Upper lobe of right lung (tissue), 1 donor: Measurements from ENCODE around the gene PLXNA1. TPM values are rescaled to one million over a fixed set of nuclear protein-coding genes. Genes with fewer than 3 reads are reported as not detected.

Experiments
- ATAC-seq: fragments of 200-7000 bp; cut with Tn5 transposase; one replicate; pipeline ENCODE4 v1.9.1; 2020; ENCODE audit warnings: mild to moderate bottlenecking, moderate library complexity
- DNase-seq: peaks from one replicate; pipeline ENCODE4 v3.0.0-alpha.2; 2020
- H3K27ac ChIP-seq: fragments of 200-600 bp; one replicate; pipeline ENCODE4 v1.8.0; 2022
- H3K27me3 ChIP-seq: fragments of 200-600 bp; one replicate; pipeline ENCODE4 v1.8.0; 2022; ENCODE audit warnings: mild to moderate bottlenecking
- H3K36me3 ChIP-seq: fragments of 200-600 bp; one replicate; pipeline ENCODE4 v1.8.0; 2022
- H3K4me1 ChIP-seq: fragments of 200-600 bp; one replicate; pipeline ENCODE4 v1.8.0; 2022
- H3K4me3 ChIP-seq: fragments of 200-600 bp; one replicate; pipeline ENCODE4 v1.8.0; 2022; ENCODE audit warnings: mild to moderate bottlenecking
- H3K9me3 ChIP-seq: fragments of 200-600 bp; one replicate; pipeline ENCODE4 v1.8.0; 2022
- intact Hi-C: fragments of 100-400 bp; cut with DNase I; formaldehyde crosslinking; loops from one replicate; pipeline ENCODE4 v1.11.0; 2022
- long read RNA-seq: library from polyadenylated mRNA; unstranded; transcript quantifications from one replicate; pipeline ENCODE4 v2.0.0, GENCODE V29; 2021
- total RNA-seq: library from RNA; stranded (reverse); fragmentation: NEBNext Ultra II Directional; extraction: Animal tissue kit (Norgen Biotek cat#: 25700); gene quantifications from one replicate; pipeline ENCODE4 v1.2.1, GENCODE V29; 2021
- TF ChIP-seq, protein P1 (sequence below): fragments of 200-600 bp; IDR thresholded peaks from one replicate; pipeline ENCODE4 v1.8.0; 2022; ENCODE audit warnings: antibody characterized with exemption
- donor health status: DM: no; HTN: yes; CAD: no; lungs with severe emphysema.

The PLXNA1 gene
- total RNA-seq = 53.5 TPM
- long read RNA-seq, full-length matches to known transcripts = 3 of 117 reads
- long read RNA-seq, partial matches to known transcripts = 98 of 117 reads
- long read RNA-seq, other reads (novel, unspliced or antisense) = 16 of 117 reads

DNA sequence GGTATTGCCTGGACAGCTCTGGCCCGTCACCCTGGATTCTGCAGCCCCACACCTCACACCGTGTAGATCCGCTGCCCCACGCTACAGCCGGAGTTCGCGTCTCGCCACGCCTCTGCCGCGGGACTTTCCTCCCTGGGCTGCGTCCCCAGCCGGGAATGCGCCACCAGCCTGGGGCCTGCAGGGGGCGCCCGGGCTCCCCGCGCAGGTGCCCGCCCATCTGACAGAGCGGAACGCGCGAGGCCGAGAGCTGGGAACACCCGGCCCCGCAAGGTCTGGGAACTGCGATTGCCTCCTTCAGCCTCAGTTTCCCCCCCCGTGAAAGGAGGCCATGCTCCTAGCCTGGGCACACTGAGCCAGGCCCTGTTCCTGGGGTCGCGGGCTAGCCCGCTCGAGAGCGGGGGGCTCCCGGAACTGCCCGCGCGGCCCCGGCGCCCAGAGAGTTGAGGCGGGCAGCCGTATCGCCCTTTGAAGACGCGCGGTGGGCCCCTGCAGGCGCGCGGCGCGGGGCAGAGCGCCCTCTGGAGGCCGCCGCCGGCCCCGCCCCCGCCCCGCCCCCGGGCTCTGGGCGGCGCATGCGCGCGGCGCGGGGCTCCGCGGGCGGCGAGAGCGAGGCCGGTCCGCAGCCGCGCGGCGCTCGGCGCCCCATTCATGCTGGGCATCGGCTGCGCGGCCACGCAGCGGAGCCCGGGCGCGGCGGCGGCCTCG, at the start of gene PLXNA1:
PLXNA1 (plus strand) TSS at position 645 of the 705 bp plus-strand sequence. CDS start 5,479 bp downstream, outside the sequence.
- peak; percentile 92 for DNase-seq
- no peaks in the 10 kb centered on the region for H3K9me3 ChIP-seq
- H3K36me3 ChIP-seq = no peaks in the 10 kb centered on the region
- TF ChIP-seq, protein P1, sequence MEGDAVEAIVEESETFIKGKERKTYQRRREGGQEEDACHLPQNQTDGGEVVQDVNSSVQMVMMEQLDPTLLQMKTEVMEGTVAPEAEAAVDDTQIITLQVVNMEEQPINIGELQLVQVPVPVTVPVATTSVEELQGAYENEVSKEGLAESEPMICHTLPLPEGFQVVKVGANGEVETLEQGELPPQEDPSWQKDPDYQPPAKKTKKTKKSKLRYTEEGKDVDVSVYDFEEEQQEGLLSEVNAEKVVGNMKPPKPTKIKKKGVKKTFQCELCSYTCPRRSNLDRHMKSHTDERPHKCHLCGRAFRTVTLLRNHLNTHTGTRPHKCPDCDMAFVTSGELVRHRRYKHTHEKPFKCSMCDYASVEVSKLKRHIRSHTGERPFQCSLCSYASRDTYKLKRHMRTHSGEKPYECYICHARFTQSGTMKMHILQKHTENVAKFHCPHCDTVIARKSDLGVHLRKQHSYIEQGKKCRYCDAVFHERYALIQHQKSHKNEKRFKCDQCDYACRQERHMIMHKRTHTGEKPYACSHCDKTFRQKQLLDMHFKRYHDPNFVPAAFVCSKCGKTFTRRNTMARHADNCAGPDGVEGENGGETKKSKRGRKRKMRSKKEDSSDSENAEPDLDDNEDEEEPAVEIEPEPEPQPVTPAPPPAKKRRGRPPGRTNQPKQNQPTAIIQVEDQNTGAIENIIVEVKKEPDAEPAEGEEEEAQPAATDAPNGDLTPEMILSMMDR = peak; percentile 96
- peak; percentile 93 for ATAC-seq
- peaks cover 7% of the 10 kb centered on the region for H3K4me1 ChIP-seq
- H3K27ac ChIP-seq = peak within 1 kb of the TSS; percentile 81
- H3K27me3 ChIP-seq = no peaks in the 10 kb centered on the region
- intact Hi-C loops = loop anchor here (10.0 kb wide), 1 partner anchor 228 kb away; no protein-coding TSS in a partner anchor
- H3K4me3 ChIP-seq = peak within 1 kb of the TSS; percentile 77

DNA sequence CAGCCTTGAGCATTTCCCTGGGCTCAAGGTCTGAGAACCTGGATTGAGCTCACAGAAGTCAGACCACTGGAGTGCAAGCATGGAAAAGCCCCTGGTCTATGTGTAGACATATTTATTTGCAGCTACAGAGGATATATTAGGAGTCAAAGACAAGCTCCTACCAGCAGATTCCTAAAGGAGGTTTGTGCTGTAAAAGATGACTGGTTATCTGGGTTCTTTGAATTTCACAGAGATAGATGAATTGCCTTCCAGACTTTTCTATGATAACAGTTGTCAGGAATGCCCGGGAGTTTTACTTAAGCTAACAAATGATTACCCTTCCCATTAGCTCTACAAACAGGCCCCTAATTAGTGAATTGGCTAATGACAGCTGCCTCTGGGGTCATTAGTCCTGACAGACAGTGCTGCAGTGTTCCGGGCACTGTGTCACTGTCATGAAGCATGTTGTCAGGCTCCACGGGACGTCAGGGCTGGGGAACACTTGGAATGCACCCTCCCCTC, 48.8 kb upstream of the PLXNA1 start:
- Histone ChIP-seq H3K4me1 (peaks cover 17% of the 10 kb centered on the region), H3K27me3 (no peaks in the 10 kb centered on the region), H3K27ac (no peak overlapping the region), H3K4me3 (no peak overlapping the region), H3K36me3 (no peaks in the 10 kb centered on the region), H3K9me3 (no peaks in the 10 kb centered on the region)
- DNase-seq (no peak), ATAC-seq (no peak)
- intact Hi-C loops = no loop called here
- TF ChIP-seq, protein P1 = no peak

DNA sequence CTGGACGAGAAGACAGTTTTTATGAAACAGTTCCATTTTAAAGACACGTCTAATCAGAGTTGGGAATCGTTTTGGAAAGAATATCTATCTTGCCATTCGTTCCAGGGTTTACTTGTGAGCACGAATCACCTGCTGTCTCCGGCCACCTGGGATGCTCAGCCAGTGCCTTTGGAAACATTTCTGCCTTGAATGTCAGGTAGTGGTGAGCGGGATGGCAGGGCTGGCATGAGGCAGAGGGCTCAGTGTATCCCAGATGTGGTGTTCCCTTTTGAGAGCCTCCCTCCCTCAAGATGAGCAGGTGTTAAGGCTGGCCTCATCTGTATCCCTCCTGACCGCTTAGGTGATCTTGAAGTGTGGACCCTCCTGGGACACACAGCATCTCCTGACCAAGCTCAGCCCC, 47.9 kb upstream of the PLXNA1 start:
- Histone ChIP-seq H3K4me1 (peaks cover 17% of the 10 kb centered on the region), H3K27me3 (no peaks in the 10 kb centered on the region), H3K4me3 (no peak overlapping the region), H3K27ac (no peak overlapping the region), H3K36me3 (no peaks in the 10 kb centered on the region), H3K9me3 (no peaks in the 10 kb centered on the region)
- TF ChIP-seq, protein P1 = no peak
- ATAC-seq = no peak
- intact Hi-C loops = no loop called here
- DNase-seq = no peak

DNA sequence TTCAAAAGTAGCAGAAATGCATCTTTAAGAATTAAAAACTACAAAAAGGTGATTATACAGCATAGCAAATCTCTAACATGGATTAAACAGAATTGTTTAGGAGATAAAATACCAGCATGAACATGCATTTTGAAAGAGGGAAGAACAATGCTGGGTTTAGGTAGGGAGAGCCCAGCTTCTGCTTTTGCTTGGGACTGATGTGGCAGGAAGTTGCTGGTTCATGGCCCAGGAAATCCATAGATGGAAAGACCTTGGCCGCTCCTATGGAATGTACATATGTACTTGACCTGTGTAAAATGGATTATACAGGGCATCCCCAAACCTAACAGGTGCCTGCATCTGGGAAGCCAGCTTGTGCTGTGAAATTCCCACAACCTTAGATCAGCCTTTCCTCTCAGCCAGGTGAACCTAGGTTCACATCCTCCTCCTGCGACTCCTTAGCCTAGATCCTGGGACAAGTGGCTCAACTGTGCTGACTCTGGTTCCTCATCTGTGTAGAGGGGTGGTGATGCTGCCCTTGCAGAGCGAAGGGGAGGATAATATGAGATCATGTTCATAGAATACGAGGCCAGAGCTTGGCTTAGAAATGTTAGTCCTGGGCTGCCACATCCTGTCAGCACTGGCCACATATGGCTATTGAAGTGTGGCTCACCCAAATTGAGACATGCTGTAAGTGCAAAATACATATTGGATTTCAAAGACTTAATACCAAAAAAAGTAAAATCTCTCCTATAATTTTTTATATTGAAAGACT, 47.0 kb upstream of the PLXNA1 start:
- Histone ChIP-seq H3K9me3 (no peaks in the 10 kb centered on the region), H3K27me3 (no peaks in the 10 kb centered on the region), H3K36me3 (no peaks in the 10 kb centered on the region), H3K27ac (no peak overlapping the region), H3K4me1 (peaks cover 17% of the 10 kb centered on the region), H3K4me3 (no peak overlapping the region)
- ATAC-seq = no peak
- intact Hi-C loops = no loop called here
- DNase-seq = no peak
- TF ChIP-seq, protein P1 = no peak

DNA sequence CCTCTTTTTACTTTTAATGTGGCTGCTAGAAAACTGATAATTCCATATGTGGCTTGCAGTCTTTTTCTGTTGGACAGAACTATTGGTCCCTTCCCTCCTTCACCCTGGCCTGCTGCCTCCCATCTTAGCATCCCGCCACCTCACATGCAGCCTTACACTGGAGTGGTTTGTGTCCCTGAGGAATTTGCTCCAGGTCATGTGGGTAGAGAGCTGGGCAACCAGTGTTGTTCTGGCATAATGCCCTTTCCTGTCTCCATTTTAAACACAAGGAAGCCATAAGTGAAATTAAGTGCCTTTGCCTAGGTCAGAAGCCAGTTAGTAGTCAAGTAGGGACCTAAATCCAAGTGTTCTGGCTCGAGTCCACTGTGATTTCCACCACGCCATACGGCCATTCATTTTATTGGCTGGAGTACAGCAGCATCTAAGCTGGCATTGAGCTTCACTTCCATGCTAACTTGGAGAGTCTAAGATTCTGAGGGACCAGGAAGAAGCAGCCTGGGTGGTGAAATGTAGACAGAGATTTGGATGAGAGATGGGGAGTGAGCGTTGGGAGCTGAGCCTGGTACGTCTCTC, 46.0 kb upstream of the PLXNA1 start:
- TF ChIP-seq, protein P1 = no peak
- H3K27me3 ChIP-seq = no peaks in the 10 kb centered on the region
- no peak overlapping the region for H3K4me3 ChIP-seq
- H3K36me3 ChIP-seq = no peaks in the 10 kb centered on the region
- intact Hi-C loops = no loop called here
- H3K4me1 ChIP-seq = peaks cover 8% of the 10 kb centered on the region
- no peak overlapping the region for H3K27ac ChIP-seq
- ATAC-seq = peak; percentile 14
- no peak for DNase-seq
- H3K9me3 ChIP-seq = no peaks in the 10 kb centered on the region
